Spleen (tissue), 11 donors: ENCODE data around the gene EPN2. TPM values are rescaled to one million over a fixed set of nuclear protein-coding genes. Genes with fewer than 3 reads are reported as not detected.
A peak's percentile ranks its signal among the peaks of the same experiment; 100 is the strongest.

Source experiments
- DNase-seq: peaks from one replicate; pipeline ENCODE4 v3.0.0-alpha.2; 2020
- H3K27ac ChIP-seq, 8 donors: fragments of 200-600 bp; sonication (generic) in 7 of 8; 1 replicate in 4 of 8; 2 replicates in 4 of 8; pipeline versions ENCODE4 v1.5.0 to v1.8.0; 2016 to 2021; ENCODE audit warnings: inconsistent platforms in 4 of 8, mild to moderate bottlenecking in 4 of 8, moderate library complexity in 1 of 8
- H3K27me3 ChIP-seq, 7 donors: fragments of 200-600 bp; sonication (generic) in 6 of 7; replicated peaks in 1 of 7; 1 replicate in 4 of 7; 2 replicates in 3 of 7; pipeline versions ENCODE4 v1.5.0 to v1.8.0; 2016 to 2021; ENCODE audit warnings: inconsistent platforms in 3 of 7, mild to moderate bottlenecking in 1 of 7
- H3K36me3 ChIP-seq, 6 donors: fragments of 200-600 bp; sonication (generic) in 5 of 6; 1 replicate in 4 of 6; 2 replicates in 2 of 6; pipeline versions ENCODE4 v1.5.0 to v1.8.0; 2016 to 2021; ENCODE audit warnings: inconsistent platforms in 2 of 6
- H3K4me1 ChIP-seq, 6 donors: fragments of 200-600 bp; sonication (generic) in 5 of 6; 1 replicate in 3 of 6; 2 replicates in 3 of 6; pipeline versions ENCODE4 v1.5.0 to v1.8.0; 2016 to 2021; ENCODE audit warnings: inconsistent platforms in 3 of 6
- H3K4me3 ChIP-seq, 8 donors: fragments of 200-600 bp; sonication (generic) in 7 of 8; 1 replicate in 4 of 8; 2 replicates in 4 of 8; pipeline versions ENCODE4 v1.5.0 to v1.8.0; 2016 to 2021; ENCODE audit warnings: inconsistent platforms in 4 of 8, mild to moderate bottlenecking in 4 of 8, moderate library complexity in 2 of 8
- H3K9me3 ChIP-seq, 8 donors: fragments of 200-600 bp; sonication (generic) in 7 of 8; 1 replicate in 4 of 8; 2 replicates in 4 of 8; pipeline versions ENCODE4 v1.5.0 to v1.8.0; 2016 to 2021; ENCODE audit warnings: inconsistent platforms in 4 of 8
- CTCF ChIP-seq, 11 experiments: fragments of 200-600 bp in 7 of 11; fragments of 450-650 bp in 4 of 11; sonication (generic) in 4 of 11; IDR thresholded peaks in 8 of 11; conservative IDR thresholded peaks in 3 of 11; 1 replicate in 7 of 11; 2 replicates in 4 of 11; pipeline versions ENCODE4 v1.4.0 to v1.8.0; 2016 to 2021; ENCODE audit warnings: antibody characterized with exemption in 11 of 11, inconsistent platforms in 4 of 11, mild to moderate bottlenecking in 1 of 11
- POLR2A ChIP-seq, 3 donors: fragments of 450-650 bp; IDR thresholded peaks; one replicate each; pipeline ENCODE4 v1.5.1; 2017; ENCODE audit warnings: antibody characterized with exemption in 3 of 3, mild to moderate bottlenecking in 1 of 3
- POLR2AphosphoS5 ChIP-seq, 3 donors: sonication (generic); formaldehyde crosslinking; IDR thresholded peaks; one replicate each; pipeline ENCODE4 v1.5.1; 2017; ENCODE audit warnings: antibody characterized with exemption in 3 of 3
- WGBS, 5 donors: extraction: QIAGEN DNeasy Blood & Tissue Kit in 3 of 5; methylation state at CpG; one replicate each; pipeline versions ENCODE4 v1.1.5 to v1.1.7; 2013 to 2018; 5-methylcytosine and 5-hydroxymethylcytosine counted together
- intact Hi-C: fragments of 100-400 bp; cut with DNase I; formaldehyde crosslinking; loops from one replicate; pipeline ENCODE4 v1.15.0; 2023; ENCODE audit warnings: low total_unique reads
- polyA plus RNA-seq, 3 donors: library from polyadenylated mRNA; stranded (reverse); fragments of 200-250 nt; gene quantifications; one replicate each; pipeline ENCODE4 v1.2.1, GENCODE V29; 2013
- total RNA-seq, 7 donors: library from RNA; depleted of rRNA in 3 of 7; stranded (reverse); fragments of >200 nt in 3 of 7; fragmentation: NEBNext Ultra II Directional in 4 of 7; extraction: Animal tissue kit (Norgen Biotek cat#: 25700) in 4 of 7; gene quantifications; one replicate each; pipeline versions ENCODE4 v1.1.0 to v1.2.1, GENCODE V29; 2016 to 2021
- donor health status: healthy with polysubstance abuse.
- donor health status: DM: no; HTN: no; CAD: no; lungs with moderate emphysema.
- donor health status: DM: no; HTN: no; CAD: no.
- donor health status: Bipolar disorder and iron deficiency.
- donor health status: healthy.
- donor health status: DM: no; HTN: no; CAD: no.
- donor health status: DM: yes; HTN: yes; CAD: no.

The EPN2 gene
- total and polyA plus RNA-seq, 10 donors = 5.4 to 59.6 (median 31.5) TPM

GRCh38 chr17:19381361-19381740 is 144.2 kb downstream of the EPN2 start:
- Histone ChIP-seq H3K36me3 (peaks cover 4 to 73% (median 50%) of the 10 kb centered on the region in 6 donors), H3K27me3 (no peaks in the 10 kb centered on the region), H3K4me1 (peaks cover 7 to 90% (median 57%) of the 10 kb centered on the region in 6 donors), H3K9me3 (no peaks in the 10 kb centered on the region), H3K4me3 (no peak overlapping the region), H3K27ac (no peak overlapping the region)
- WGBS, 5 donors = 93 to 100% (median 96%) methylated on average over 6 to 7 of the region's 7 CpGs
- no peak for DNase-seq
- no peak for TF ChIP-seq POLR2A (IDR thresholded peaks at IDR 0.05)
- no peak for TF ChIP-seq CTCF (IDR thresholded peaks at IDR 0.05 in 8 of 11, conservative IDR thresholded peaks at IDR 0.05 in 3 of 11)
- no peak for TF ChIP-seq POLR2AphosphoS5 (IDR thresholded peaks at IDR 0.05)
- intact Hi-C loops = no loop called here

DNA sequence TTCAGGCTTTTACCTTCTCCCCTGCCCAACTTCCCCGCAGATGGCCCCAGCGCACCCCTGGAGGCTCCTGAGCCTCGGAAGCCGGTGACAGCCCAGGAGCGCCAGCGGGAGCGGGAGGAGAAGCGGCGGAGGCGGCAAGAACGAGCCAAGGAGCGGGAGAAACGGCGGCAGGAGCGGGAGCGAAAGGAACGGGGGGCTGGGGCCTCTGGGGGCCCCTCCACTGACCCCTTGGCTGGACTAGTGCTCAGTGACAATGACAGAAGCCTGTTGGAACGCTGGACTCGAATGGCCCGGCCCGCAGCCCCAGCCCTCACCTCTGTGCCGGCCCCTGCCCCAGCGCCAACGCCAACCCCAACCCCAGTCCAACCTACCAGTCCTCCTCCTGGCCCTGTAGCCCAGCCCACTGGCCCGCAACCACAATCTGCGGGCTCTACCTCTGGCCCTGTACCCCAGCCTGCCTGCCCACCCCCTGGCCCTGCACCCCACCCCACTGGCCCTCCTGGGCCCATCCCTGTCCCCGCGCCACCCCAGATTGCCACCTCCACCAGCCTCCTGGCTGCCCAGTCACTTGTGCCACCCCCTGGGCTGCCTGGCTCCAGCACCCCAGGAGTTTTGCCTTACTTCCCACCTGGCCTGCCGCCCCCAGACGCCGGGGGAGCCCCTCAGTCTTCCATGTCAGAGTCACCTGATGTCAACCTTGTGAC is 144.7 kb downstream of the EPN2 start:
- intact Hi-C loops = no loop called here
- Histone ChIP-seq H3K27ac (no peak overlapping the region), H3K9me3 (no peaks in the 10 kb centered on the region), H3K27me3 (peaks cover 0 to 3% (median 0%) of the 10 kb centered on the region in 7 donors), H3K4me1 (peaks cover 7 to 90% (median 58%) of the 10 kb centered on the region in 6 donors), H3K36me3 (peaks cover 4 to 73% (median 50%) of the 10 kb centered on the region in 6 donors), H3K4me3 (no peak overlapping the region)
- peak; percentile 74 for DNase-seq
- TF ChIP-seq POLR2AphosphoS5 (IDR thresholded peaks at IDR 0.05) (peak in 1 of 3 donors; percentile 19), CTCF (IDR thresholded peaks at IDR 0.05 in 8 of 11, conservative IDR thresholded peaks at IDR 0.05 in 3 of 11) (no peak)
- 95 to 96% (median 96%) methylated on average over 25 to 31 of the region's 31 CpGs for WGBS, 5 donors

GRCh38 chr17:19382531-19383444 is 145.6 kb downstream of the EPN2 start:
- 87 to 94% (median 92%) methylated on average over 12 to 13 of the region's 13 CpGs for WGBS, 5 donors
- H3K4me1 ChIP-seq = peaks cover 10 to 93% (median 58%) of the 10 kb centered on the region in 6 donors

DNA sequence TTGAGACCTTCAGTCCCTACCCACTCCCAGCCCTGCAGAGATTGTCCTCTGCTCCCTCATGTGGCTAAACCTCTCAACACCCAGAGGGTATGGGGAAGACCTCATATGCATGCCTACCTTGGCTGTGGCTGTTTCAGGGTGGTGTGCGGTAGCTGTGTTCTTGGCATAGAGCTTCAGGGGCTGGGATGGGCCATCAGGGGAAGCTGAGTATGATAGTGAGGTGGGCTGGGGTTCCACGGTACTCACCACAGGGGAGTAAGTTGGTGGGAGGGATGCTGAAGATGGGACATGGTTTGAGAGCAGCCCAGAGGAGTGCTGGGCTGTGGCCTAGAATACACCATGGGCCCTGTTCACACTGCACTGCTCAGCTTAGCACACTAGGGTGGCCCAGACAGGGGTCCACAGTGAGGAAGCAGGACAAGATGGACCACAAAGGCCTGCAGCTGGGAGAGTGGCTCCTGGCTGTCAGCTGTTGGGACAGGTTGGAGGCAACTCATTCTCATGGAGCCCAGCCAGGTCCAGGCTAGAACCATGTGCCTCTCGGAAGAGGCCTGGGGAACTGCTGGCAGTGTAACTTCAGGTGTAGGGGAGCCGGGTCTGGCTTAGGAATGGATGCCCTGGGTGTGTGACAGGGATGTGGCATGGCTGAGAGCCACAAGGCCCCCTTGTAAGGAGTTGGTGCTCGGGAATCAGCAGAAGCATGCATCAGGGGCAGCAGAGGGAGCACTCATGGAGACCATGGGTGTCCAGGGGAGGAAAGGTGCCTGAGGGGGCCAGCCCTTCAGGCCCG is 146.7 kb downstream of the EPN2 start:
- peak; percentile 59 for DNase-seq
- Histone ChIP-seq H3K27ac (peak overlapping the region in 5 of 8 donors; percentile 67 to 83 (median 77)), H3K36me3 (peaks cover 4 to 73% (median 50%) of the 10 kb centered on the region in 6 donors), H3K27me3 (peaks cover 0 to 9% (median 0%) of the 10 kb centered on the region in 7 donors), H3K4me3 (no peak overlapping the region), H3K4me1 (peaks cover 8 to 99% (median 58%) of the 10 kb centered on the region in 6 donors), H3K9me3 (no peaks in the 10 kb centered on the region)
- intact Hi-C loops = no loop called here
- 85 to 90% (median 88%) methylated on average over 5 to 6 of the region's 6 CpGs for WGBS, 5 donors
- TF ChIP-seq CTCF (IDR thresholded peaks at IDR 0.05 in 8 of 11, conservative IDR thresholded peaks at IDR 0.05 in 3 of 11) (no peak), POLR2A (IDR thresholded peaks at IDR 0.05) (no peak), POLR2AphosphoS5 (IDR thresholded peaks at IDR 0.05) (no peak)

More at GRCh38 chr17:19382531-19383444, 145.6 kb downstream of the EPN2 start:
- Histone ChIP-seq H3K36me3 (peaks cover 4 to 73% (median 50%) of the 10 kb centered on the region in 6 donors), H3K9me3 (no peaks in the 10 kb centered on the region), H3K27me3 (peaks cover 0 to 9% (median 0%) of the 10 kb centered on the region in 7 donors), H3K27ac (peak overlapping the region in 2 of 8 donors; percentile 13 to 77), H3K4me3 (no peak overlapping the region)
- intact Hi-C loops = no loop called here
- peak in 2 of 3 donors; percentile 12 to 13 for TF ChIP-seq POLR2AphosphoS5 (IDR thresholded peaks at IDR 0.05)
- no peak for TF ChIP-seq POLR2A (IDR thresholded peaks at IDR 0.05)
- peak; percentile 60 for DNase-seq
